ENCODE results near the gene HACD3. TPM values are rescaled to one million over a fixed set of nuclear protein-coding genes. Genes with fewer than 3 reads are reported as not detected.
"Not testable (repeated sequence)": the region's sequence is repeated elsewhere in the genome, so short reads cannot be mapped to it uniquely, and the experiment has no call there.

HACD3 gene
- total RNA-seq, 2 donors from 2014 or later = 20.0 to 31.0 TPM

DNA sequence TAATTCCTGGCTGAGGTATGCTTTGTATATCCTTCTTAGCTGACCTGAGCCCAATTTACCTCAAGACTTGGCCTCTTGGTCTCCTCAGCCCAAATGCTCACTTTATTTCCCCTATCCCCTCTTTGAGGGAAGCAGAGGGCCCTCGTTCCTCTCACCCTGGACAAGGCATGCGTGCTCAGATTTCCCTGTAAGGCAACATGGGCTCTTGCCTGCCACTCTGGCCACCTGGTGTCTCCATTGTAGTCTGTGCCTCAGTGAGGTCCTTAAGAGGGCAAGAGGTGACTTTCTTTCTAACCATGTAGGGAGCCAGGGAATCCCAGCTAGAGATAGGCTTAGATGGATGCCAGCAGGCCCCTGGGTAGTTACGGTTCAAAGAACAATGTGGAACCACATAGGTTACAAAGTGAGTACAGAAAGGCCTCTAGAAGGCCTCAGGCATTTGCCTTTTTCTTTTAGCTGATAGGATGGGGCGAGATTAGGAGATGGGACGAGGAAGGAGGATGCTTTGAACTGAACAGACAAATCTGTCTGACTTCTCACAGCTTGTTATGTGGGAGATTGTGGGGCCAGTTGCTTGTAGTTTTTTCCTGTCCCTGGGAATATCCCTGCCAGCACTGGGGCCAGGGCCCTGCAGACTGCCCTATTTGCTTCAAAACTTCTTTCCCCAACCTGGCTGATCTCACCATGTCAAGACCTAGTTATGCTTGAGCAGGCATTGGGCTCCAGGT, 81.8 kb downstream of the HACD3 start:
- DNase-seq (ENCODE audit: low spot score) = no peak
- Histone ChIP-seq H3K36me3 (no peaks in the 10 kb centered on the region), H3K4me3 (peak overlapping the region; percentile 90), H3K27me3 (replicated peaks; ENCODE audit: insufficient read depth) (no peaks in the 10 kb centered on the region), H3K27ac (peak overlapping the region; percentile 97), H3K9me3 (no peaks in the 10 kb centered on the region), H3K4me1 (ENCODE audit: control insufficient read depth in 1 of 2, low read depth in 2 of 2) (peaks cover 8 to 23% of the 10 kb centered on the region in 2 donors)
- no peak for ATAC-seq (ENCODE audit: insufficient number of reproducible peaks, low FRiP score, low read depth)
- TF ChIP-seq, protein P1, sequence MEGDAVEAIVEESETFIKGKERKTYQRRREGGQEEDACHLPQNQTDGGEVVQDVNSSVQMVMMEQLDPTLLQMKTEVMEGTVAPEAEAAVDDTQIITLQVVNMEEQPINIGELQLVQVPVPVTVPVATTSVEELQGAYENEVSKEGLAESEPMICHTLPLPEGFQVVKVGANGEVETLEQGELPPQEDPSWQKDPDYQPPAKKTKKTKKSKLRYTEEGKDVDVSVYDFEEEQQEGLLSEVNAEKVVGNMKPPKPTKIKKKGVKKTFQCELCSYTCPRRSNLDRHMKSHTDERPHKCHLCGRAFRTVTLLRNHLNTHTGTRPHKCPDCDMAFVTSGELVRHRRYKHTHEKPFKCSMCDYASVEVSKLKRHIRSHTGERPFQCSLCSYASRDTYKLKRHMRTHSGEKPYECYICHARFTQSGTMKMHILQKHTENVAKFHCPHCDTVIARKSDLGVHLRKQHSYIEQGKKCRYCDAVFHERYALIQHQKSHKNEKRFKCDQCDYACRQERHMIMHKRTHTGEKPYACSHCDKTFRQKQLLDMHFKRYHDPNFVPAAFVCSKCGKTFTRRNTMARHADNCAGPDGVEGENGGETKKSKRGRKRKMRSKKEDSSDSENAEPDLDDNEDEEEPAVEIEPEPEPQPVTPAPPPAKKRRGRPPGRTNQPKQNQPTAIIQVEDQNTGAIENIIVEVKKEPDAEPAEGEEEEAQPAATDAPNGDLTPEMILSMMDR (IDR thresholded peaks at IDR 0.05) = no peak

DNA sequence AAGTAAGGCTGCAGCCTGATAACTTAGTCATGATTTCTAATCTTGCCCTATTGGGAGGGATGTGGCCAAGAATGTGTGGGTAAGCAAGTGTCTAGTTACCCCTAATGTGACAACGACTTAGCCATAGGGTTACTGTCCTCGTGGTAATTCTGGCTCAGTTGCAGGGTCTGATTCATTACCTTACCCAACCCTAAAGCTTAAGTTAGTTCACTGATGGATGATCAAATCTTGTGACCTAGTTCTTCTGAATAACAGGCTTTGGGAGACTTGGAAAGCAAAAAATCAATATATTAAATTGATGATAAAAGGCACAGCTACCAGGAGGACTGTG, 82.3 kb downstream of the HACD3 start:
- no peak for DNase-seq (ENCODE audit: low spot score)
- Histone ChIP-seq H3K36me3 (no peaks in the 10 kb centered on the region), H3K4me1 (ENCODE audit: control insufficient read depth in 1 of 2, low read depth in 2 of 2) (peaks cover 8 to 23% of the 10 kb centered on the region in 2 donors), H3K4me3 (no peak overlapping the region), H3K27me3 (replicated peaks; ENCODE audit: insufficient read depth) (no peaks in the 10 kb centered on the region), H3K27ac (peak overlapping the region in 1 of 2 donors; percentile 97), H3K9me3 (no peaks in the 10 kb centered on the region)
- TF ChIP-seq, protein P1 (IDR thresholded peaks at IDR 0.05) = no peak
- ATAC-seq (ENCODE audit: insufficient number of reproducible peaks, low FRiP score, low read depth) = no peak

DNA sequence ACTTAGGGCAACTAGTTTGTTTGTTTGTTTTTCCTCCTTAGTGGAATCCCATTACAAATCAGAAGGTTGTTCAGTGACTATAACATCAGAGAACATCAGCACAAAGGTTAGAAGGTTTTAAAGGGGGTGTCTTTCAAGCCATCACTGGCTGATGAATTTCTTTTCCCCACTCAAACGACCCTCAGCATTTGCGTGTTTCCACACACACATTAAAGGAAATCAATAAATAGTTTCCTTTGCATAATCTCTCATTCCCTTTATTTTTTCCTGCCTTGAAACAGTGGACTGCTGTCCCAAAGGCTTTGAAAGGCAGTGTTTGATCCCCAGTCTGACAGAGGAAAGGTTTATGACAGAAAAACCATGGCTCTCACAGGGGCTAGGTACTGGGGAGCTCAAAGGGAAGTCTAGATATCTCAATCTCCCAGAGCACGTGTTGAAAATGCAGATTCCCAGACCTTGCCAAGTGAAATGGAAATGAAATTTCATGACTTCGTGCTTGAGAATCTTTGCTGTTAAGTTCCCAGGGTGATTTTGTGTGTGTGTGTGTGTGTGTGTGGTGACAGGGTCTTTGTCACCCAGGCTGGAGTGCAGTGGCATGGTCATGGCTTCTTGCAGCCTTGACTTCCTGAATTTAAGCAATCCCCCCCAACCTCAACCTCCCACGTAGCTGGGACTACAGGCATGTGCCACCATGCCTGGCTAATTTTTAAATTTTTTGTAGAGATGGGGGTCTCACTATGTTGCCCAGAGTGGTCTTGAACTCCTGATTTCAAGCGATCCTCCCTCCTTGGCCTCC, 82.9 kb downstream of the HACD3 start:
- no peak overlapping the region for H3K4me3 ChIP-seq
- H3K4me1 ChIP-seq (ENCODE audit: control insufficient read depth in 1 of 2, low read depth in 2 of 2) = peaks cover 8 to 23% of the 10 kb centered on the region in 2 donors
- no peak overlapping the region for H3K27ac ChIP-seq
- DNase-seq (ENCODE audit: low spot score) (no peak), ATAC-seq (ENCODE audit: insufficient number of reproducible peaks, low FRiP score, low read depth) (no peak)
- no peaks in the 10 kb centered on the region for H3K9me3 ChIP-seq
- H3K36me3 ChIP-seq = no peaks in the 10 kb centered on the region
- no peaks in the 10 kb centered on the region for H3K27me3 ChIP-seq (replicated peaks; ENCODE audit: insufficient read depth)
- TF ChIP-seq, protein P1 (IDR thresholded peaks at IDR 0.05) = no peak

DNA sequence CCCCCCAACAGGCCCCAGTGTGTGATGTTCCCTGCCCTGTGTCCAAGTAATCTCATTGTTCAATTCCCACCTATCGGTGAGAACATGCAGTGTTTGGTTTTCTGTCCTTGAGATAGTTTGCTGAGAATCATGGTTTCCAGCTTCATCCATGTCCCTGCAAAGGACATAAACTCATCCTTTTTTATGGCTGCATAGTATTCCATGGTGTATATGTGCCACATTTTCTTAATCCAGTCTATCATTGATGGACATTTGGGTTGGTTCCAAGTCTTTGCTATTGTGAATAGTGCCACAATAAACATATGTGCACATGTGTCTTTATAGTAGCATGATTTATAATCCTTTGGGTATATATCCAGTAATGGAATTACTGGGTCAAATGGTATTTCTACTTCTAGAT, 85.6 kb downstream of the HACD3 start:
- peaks cover 6 to 11% of the 10 kb centered on the region in 2 donors for H3K4me1 ChIP-seq (ENCODE audit: control insufficient read depth in 1 of 2, low read depth in 2 of 2)
- ATAC-seq (ENCODE audit: insufficient number of reproducible peaks, low FRiP score, low read depth); DNase-seq (ENCODE audit: low spot score); H3K4me3 ChIP-seq; H3K27me3 ChIP-seq (replicated peaks; ENCODE audit: insufficient read depth); H3K9me3 ChIP-seq; H3K27ac ChIP-seq; H3K36me3 ChIP-seq: not testable (repeated sequence)

DNA sequence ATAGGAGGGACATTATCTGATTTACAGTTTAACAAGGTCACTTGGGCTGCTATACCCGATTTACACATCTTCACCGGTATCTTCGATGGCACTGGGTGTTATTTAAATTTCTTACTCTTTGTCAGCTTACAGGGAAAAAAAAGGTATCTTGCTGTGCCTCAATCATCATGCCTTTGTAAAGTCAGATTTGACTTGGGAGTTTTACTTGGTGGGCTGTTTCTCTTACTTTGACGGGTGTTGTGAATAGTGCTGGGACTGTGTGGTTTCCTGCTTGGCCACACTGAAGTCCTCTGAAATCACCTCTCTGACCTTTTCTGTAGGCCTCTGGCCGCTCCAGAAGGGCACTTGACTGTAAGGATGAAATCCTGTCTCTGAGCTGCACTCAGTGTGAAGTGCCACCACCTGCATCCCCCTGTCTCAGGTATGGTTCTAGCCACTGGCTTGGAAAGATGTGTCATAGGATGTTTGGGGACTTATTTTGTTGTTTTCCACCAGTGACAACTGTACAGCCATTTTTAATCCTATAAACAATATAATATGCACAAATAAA, 88.4 kb downstream of the HACD3 start:
- H3K36me3 ChIP-seq = no peaks in the 10 kb centered on the region
- H3K9me3 ChIP-seq = no peaks in the 10 kb centered on the region
- no peaks in the 10 kb centered on the region for H3K4me1 ChIP-seq (ENCODE audit: control insufficient read depth in 1 of 2, low read depth in 2 of 2)
- TF ChIP-seq, protein P1 (IDR thresholded peaks at IDR 0.05) = no peak
- no peak for ATAC-seq (ENCODE audit: insufficient number of reproducible peaks, low FRiP score, low read depth)
- DNase-seq (ENCODE audit: low spot score) = no peak
- no peak overlapping the region for H3K4me3 ChIP-seq
- no peak overlapping the region for H3K27ac ChIP-seq
- H3K27me3 ChIP-seq (replicated peaks; ENCODE audit: insufficient read depth) = no peaks in the 10 kb centered on the region

Data from thoracic aorta (tissue), 2 donors.